ES-I3 (cell line): Measurements from ENCODE around the gene CRTC2.
"Not testable (repeated sequence)": the region's sequence is repeated elsewhere in the genome, so short reads cannot be mapped to it uniquely, and the experiment has no call there.

Experiments
- H3K36me3 ChIP-seq: 2 replicates; pipeline ENCODE4 v1.6.1; 2013; ENCODE audit warnings: mild to moderate bottlenecking, low read length, control low read depth, moderate library complexity; ENCODE audit not compliant: insufficient read depth
- H3K4me1 ChIP-seq: 2 replicates; pipeline ENCODE4 v1.6.1; 2013; ENCODE audit warnings: mild to moderate bottlenecking, control low read depth, low read length; ENCODE audit not compliant: insufficient read depth
- H3K9ac ChIP-seq: 2 replicates; pipeline ENCODE4 v1.6.1; 2013; ENCODE audit warnings: low read depth, mild to moderate bottlenecking, low read length, moderate library complexity
- H3K9me3 ChIP-seq: 2 replicates; pipeline ENCODE4 v1.6.1; 2013; ENCODE audit warnings: mild to moderate bottlenecking, low read length, moderate library complexity; ENCODE audit not compliant: control insufficient read depth, insufficient read depth

The CRTC2 gene

DNA sequence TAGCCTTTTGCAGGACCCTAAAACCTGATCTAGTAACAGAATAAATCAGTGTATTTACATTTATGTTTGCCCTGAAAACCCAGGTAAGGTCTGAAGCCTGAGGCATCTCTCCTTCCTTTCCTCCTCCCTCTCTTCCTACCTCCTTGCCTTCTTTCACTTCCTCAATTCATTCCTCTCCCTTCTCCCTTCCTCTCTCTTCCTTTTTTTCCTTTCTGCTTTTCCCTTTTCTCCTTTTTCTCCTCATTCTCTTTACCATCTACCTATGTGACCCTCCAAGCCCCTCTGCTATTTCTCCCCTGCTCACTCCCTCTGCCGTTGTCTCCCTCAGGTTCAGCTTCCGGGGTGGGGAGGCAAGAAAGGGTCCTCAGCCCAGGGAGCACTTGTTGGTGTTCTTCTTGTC, 23.3 kb upstream of the CRTC2 start:
- not testable (repeated sequence) for H3K36me3 ChIP-seq, H3K9me3 ChIP-seq, H3K9ac ChIP-seq
- H3K4me1 ChIP-seq: peaks cover 11% of the 10 kb centered on the region

- H3K9ac ChIP-seq, H3K4me1 ChIP-seq, H3K9me3 ChIP-seq, H3K36me3 ChIP-seq: not testable (repeated sequence)
These were observed 20.7 kb upstream of the CRTC2 start for GRCh38 chr1:153979091-153979490.

DNA sequence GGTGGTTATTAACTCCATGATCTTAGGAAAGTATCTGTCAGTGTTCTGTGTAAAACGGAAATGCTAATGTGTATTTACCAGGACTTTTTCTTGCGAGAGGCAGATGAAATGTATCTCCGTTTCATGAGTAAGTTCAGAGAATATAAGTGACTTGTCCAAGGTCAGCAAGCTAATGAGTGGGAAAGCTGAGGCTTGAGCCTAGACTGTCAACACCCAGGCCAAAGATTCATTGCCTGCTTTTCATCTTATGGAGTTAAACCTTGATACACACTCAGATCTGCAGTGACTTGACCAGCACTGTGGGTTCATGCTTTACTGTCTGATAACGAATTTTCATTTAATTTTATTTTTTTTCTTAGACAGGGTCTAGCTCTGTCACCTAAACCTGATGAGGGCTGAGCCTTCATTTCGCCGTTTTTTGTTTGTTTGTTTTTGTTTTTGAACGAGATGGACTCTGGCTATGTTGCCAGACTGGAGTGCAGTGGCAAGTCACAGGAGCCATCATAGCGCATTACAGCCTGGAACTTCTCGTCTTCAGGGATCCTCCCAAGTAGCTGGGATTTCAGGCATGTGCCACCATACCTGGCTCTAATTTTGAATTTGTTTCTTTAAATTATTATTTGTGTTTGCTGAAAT, 20.0 kb upstream of the CRTC2 start:
- Histone ChIP-seq H3K9me3 (no peaks in the 10 kb centered on the region), H3K4me1 (no peaks in the 10 kb centered on the region), H3K9ac (peak overlapping the region; percentile 78; the same call in 1 of the 2 replicates), H3K36me3 (peaks cover 7% of the 10 kb centered on the region)

DNA sequence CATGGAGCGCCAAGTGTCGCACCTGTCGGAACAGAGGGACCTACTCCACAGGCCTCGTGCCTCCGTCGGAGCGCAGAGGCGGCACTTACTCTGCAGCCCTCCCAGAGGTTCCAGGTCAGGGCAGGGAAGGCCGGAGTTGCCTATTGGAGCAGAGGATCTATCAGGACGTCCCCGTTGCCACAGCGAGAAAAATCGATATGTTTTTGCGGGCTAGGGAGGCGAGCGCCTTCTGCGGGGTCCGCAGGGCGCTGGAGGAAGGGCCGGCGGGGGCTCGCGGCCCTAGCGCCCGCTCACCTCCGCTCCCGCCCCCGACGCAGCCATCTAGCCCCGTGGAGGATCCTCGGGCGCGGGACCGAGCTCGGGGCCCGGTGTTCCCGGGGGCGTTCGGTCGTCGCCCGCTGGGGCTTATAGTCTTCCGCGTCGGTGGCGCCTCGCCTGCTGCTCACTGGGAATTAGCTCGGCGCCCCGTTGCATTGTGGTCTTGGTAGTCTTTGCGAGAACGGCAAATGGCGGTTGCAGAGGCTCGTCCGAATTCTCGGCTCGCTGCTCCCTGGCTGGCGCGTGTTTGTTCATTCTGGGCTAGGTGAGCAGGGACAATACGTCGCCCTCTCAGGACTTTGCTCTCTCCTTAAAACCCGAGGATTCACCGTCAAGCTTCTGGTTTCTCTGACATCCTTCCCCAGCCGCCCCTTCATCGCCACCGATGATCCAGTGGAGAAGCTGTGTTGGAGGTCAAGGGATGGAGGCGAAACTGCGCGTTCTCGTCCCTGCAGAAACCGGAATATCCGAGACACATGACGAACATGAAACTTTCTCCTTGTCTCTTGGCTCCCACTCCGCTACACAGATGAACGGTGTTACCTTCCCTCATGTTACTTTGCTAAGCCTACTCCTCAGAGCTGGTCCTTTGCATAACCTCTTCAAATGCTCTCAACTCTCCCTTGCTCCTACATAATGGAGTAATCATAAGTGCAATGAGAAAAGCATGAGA, 19.1 kb upstream of the CRTC2 start, which contains the start of gene JTB:
Gene JTB, minus strand, starts transcription at position 425 of the 991 bp plus-strand sequence. Its CDS starts 422 bp downstream, at position 3.
- Histone ChIP-seq H3K9ac (peak within 1 kb of the TSS; percentile 78), H3K4me1 (no peaks in the 10 kb centered on the region), H3K36me3 (peaks cover 9% of the 10 kb centered on the region), H3K9me3 (no peaks in the 10 kb centered on the region)

DNA sequence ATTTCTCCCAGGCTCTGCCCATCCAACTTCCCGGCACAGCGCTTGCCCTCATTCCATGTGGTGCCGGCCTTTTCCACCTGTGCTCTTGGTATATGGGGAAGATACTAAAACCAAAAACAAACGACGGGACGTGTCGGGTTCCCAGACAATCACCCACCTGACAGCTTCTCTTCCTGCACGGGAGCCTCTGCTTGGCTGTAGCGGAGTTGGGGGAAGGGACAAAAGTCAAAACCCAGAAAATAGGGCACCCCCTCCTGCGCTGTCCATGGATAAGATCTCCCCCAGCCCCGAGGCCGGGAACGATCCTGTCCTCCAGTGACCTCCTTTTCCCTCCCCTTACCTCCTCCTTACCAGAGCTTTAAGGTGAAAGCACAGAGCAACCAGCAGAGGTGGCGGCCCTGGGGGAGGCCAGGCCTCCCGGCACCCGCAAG, 18.4 kb upstream of the CRTC2 start:
- H3K4me1 ChIP-seq: no peaks in the 10 kb centered on the region
- no peaks in the 10 kb centered on the region for H3K9me3 ChIP-seq
- H3K36me3 ChIP-seq: peaks cover 6% of the 10 kb centered on the region; the same call in 1 of the 2 replicates
- peak overlapping the region; percentile 78 for H3K9ac ChIP-seq

DNA sequence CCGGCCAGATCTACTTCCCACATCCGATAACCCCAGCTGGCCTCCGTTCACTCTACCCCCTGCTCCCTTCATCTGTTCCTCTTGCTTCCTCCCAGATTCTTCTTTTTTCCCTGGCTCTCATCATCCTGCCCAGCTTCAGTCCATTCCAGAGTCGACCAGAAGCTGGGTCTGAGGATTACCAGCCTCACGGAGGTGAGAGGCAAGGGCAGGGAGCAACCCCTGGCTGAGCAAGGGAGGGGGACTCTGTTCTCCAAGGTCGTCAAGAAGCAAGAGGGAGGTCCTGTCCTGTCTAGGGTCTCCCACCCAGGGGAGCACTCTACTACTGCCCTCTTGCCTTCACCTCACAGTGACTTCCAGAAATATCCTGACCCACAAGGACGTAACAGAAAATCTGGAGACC, 15.1 kb upstream of the CRTC2 start:
- Histone ChIP-seq H3K9ac (no peak overlapping the region), H3K36me3 (0 out of 2 replicates have a peak, but pooled peaks cover 2% of the 10 kb centered on the region), H3K9me3 (no peaks in the 10 kb centered on the region), H3K4me1 (peaks cover 2% of the 10 kb centered on the region; the same call in 1 of the 2 replicates)

GRCh38 chr1:153973071-153973470, 14.7 kb upstream of the CRTC2 start:
- Histone ChIP-seq H3K4me1 (peaks cover 4% of the 10 kb centered on the region; the same call in 1 of the 2 replicates), H3K36me3 (0 out of 2 replicates have a peak, but pooled peaks cover 2% of the 10 kb centered on the region), H3K9ac (no peak overlapping the region), H3K9me3 (no peaks in the 10 kb centered on the region)

DNA sequence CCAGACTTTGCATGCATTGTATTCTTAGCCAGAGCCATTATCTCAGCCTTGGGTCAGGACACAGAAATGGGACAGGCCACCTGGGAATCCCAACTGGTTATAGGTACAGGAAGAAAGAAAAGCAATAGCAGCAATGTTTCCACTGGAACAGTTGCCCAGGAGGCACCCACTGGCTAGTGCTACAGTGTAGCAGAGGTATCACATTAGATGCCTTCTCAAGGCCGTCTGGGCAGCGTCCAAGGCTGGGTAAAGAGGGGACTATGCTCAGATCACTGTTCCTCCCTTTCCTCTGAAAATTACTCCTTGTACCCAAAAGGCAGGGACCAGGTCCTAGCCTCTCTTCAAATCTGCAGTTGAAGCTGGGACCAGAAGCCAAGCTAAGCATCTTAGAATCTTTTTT, 11.9 kb upstream of the CRTC2 start:
- no peaks in the 10 kb centered on the region for H3K9me3 ChIP-seq

GRCh38 chr1:153968972-153969371, 10.6 kb upstream of the CRTC2 start:
- H3K9me3 ChIP-seq: no peaks in the 10 kb centered on the region
- H3K36me3 ChIP-seq: 0 out of 2 replicates have a peak, but pooled peaks cover 2% of the 10 kb centered on the region
- H3K9ac ChIP-seq: peak overlapping the region; percentile 71
- H3K4me1 ChIP-seq: peaks cover 8% of the 10 kb centered on the region; the same call in 1 of the 2 replicates

More for the DNA sequence above, 11.9 kb upstream of the CRTC2 start:
- Histone ChIP-seq H3K9ac (no peak overlapping the region), H3K4me1 (peaks cover 8% of the 10 kb centered on the region; the same call in 1 of the 2 replicates), H3K36me3 (0 out of 2 replicates have a peak, but pooled peaks cover 2% of the 10 kb centered on the region)

GRCh38 chr1:153968408-153968807, 10.0 kb upstream of the CRTC2 start:
- H3K9me3 ChIP-seq: no peaks in the 10 kb centered on the region
- H3K36me3 ChIP-seq: 0 out of 2 replicates have a peak, but pooled peaks cover 2% of the 10 kb centered on the region
- H3K9ac ChIP-seq: peak overlapping the region; percentile 71
- H3K4me1 ChIP-seq: peaks cover 8% of the 10 kb centered on the region; the same call in 1 of the 2 replicates

DNA sequence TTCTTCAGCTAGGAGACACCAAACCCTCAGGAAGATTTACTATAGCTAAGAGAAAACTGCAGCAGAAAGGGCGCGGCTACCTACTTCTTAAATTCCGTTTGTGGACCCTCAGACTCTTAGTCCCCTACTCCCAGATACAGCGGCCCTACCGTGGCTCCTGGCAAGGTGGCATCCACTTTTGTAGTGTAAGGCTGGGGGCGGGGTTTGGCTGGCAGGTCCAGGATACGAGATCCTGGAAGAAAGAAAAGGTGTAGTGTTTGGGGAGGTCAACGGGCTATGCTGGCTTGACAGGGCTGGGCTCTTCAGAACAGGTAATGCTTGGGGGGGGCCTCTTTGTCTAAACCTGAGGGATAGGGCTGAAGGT, 9.6 kb upstream of the CRTC2 start:
- peak overlapping the region; percentile 71 for H3K9ac ChIP-seq
- H3K36me3 ChIP-seq: 0 out of 2 replicates have a peak, but pooled peaks cover 2% of the 10 kb centered on the region
- peaks cover 8% of the 10 kb centered on the region; the same call in 1 of the 2 replicates for H3K4me1 ChIP-seq
- H3K9me3 ChIP-seq: no peaks in the 10 kb centered on the region

- peak within 1 kb of the TSS; percentile 71 for H3K9ac ChIP-seq
- no peaks in the 10 kb centered on the region for H3K9me3 ChIP-seq
- H3K4me1 ChIP-seq: peaks cover 8% of the 10 kb centered on the region; the same call in 1 of the 2 replicates
- H3K36me3 ChIP-seq: no peaks in the 10 kb centered on the region
These were observed 8.9 kb upstream of the CRTC2 start, which contains the start of gene CREB3L4 for GRCh38 chr1:153967107-153967999. Gene CREB3L4 (plus strand): TSS chr1:153967902. CDS start chr1:153968526, 624 bp downstream.

- H3K9me3 ChIP-seq: no peaks in the 10 kb centered on the region
- peak overlapping the region; percentile 81 for H3K9ac ChIP-seq
- peaks cover 11% of the 10 kb centered on the region; the same call in 1 of the 2 replicates for H3K36me3 ChIP-seq
- peaks cover 18% of the 10 kb centered on the region for H3K4me1 ChIP-seq
These were observed 5.5 kb upstream of the CRTC2 start for GRCh38 chr1:153963850-153964331.
